SK-N-SH treated with all-trans-retinoic acid at 6 μM for 48 hours (cell line): ENCODE measurements around the gene LGMN.

Experiments used
- ATAC-seq: fragments of 200-7000 bp; cut with Tn5 transposase; 3 replicates; pipeline ENCODE4 v1.9.1; 2020; ENCODE audit warnings: mild to moderate bottlenecking, moderate library complexity
- ARNTL ChIP-seq: fragments of 450-650 bp; formaldehyde crosslinking; IDR thresholded peaks from 2 replicates; pipeline ENCODE4 v1.5.0; 2020; ENCODE audit warnings: low read depth, mild to moderate bottlenecking, moderate library complexity, borderline replicate concordance
- BACH2 ChIP-seq: fragments of 250-450 bp; sonication (Bioruptor Pico); IDR thresholded peaks from 2 replicates; pipeline ENCODE4 v1.9.0; 2021; ENCODE audit warnings: mild to moderate bottlenecking, borderline replicate concordance
- CSDC2 ChIP-seq: fragments of 250-450 bp; sonication (Bioruptor Pico); IDR thresholded peaks from 2 replicates; pipeline ENCODE4 v1.5.0; 2020; ENCODE audit warnings: mild to moderate bottlenecking, moderate library complexity
- CSRNP3 ChIP-seq: fragments of 250-450 bp; sonication (Bioruptor Pico); IDR thresholded peaks from 2 replicates; pipeline ENCODE4 v1.5.1; 2021; ENCODE audit warnings: mild to moderate bottlenecking, moderate library complexity
- ESRRG ChIP-seq: fragments of 250-450 bp; sonication (Bioruptor Pico); IDR thresholded peaks from 2 replicates; pipeline ENCODE4 v1.6.1; 2021; ENCODE audit warnings: mild to moderate bottlenecking
- GLIS3 ChIP-seq: fragments of 250-450 bp; sonication (Bioruptor Pico); IDR thresholded peaks from 2 replicates; pipeline ENCODE4 v1.5.0; 2020; ENCODE audit warnings: mild to moderate bottlenecking, moderate library complexity
- ISL1 ChIP-seq: fragments of 250-450 bp; sonication (Bioruptor Pico); IDR thresholded peaks from 2 replicates; pipeline ENCODE4 v2.1.2; 2022; ENCODE audit warnings: mild to moderate bottlenecking, moderate library complexity
- OSR1 ChIP-seq: fragments of 250-450 bp; sonication (Bioruptor Pico); IDR thresholded peaks from 2 replicates; pipeline ENCODE4 v1.8.0; 2022; ENCODE audit warnings: moderate library complexity, mild to moderate bottlenecking, inconsistent platforms
- PATZ1 ChIP-seq: fragments of 250-450 bp; sonication (Bioruptor Pico); IDR thresholded peaks from 2 replicates; pipeline ENCODE4 v1.8.0; 2020; ENCODE audit warnings: mild to moderate bottlenecking, moderate library complexity, borderline replicate concordance
- PPARA ChIP-seq: fragments of 250-450 bp; sonication (Bioruptor Pico); IDR thresholded peaks from 2 replicates; pipeline ENCODE4 v1.5.0; 2020; ENCODE audit warnings: mild to moderate bottlenecking, borderline replicate concordance
- RARB ChIP-seq: fragments of 250-450 bp; sonication (Bioruptor Pico); IDR thresholded peaks from 2 replicates; pipeline ENCODE4 v1.8.0; 2021; ENCODE audit warnings: mild to moderate bottlenecking, moderate library complexity
- SNAI2 ChIP-seq: fragments of 250-450 bp; sonication (Bioruptor Pico); IDR thresholded peaks from 2 replicates; pipeline ENCODE4 v1.5.0; 2020; ENCODE audit warnings: mild to moderate bottlenecking, moderate library complexity
- TCF4 ChIP-seq: fragments of 250-450 bp; sonication (Bioruptor Pico); IDR thresholded peaks from 2 replicates; pipeline ENCODE4 v1.8.0; 2021; ENCODE audit warnings: mild to moderate bottlenecking, moderate library complexity, borderline replicate concordance
- TOX ChIP-seq: fragments of 250-450 bp; sonication (Bioruptor Pico); IDR thresholded peaks from 2 replicates; pipeline ENCODE4 v1.8.0; 2021; ENCODE audit warnings: mild to moderate bottlenecking, moderate library complexity, borderline replicate concordance
- TSHZ2 ChIP-seq: fragments of 250-450 bp; sonication (Bioruptor Pico); IDR thresholded peaks from 2 replicates; pipeline ENCODE4 v1.5.0; 2020; ENCODE audit warnings: mild to moderate bottlenecking, moderate library complexity
- ZC3H10 ChIP-seq: fragments of 250-450 bp; sonication (Bioruptor Pico); IDR thresholded peaks from 2 replicates; pipeline ENCODE4 v1.5.1; 2021; ENCODE audit warnings: mild to moderate bottlenecking, moderate library complexity
- ZFP3 ChIP-seq: fragments of 250-450 bp; sonication (Bioruptor Pico); IDR thresholded peaks from 2 replicates; pipeline ENCODE4 v1.5.0; 2020; ENCODE audit warnings: mild to moderate bottlenecking, moderate library complexity
- ZFP30 ChIP-seq: fragments of 450-650 bp; formaldehyde crosslinking; IDR thresholded peaks from 2 replicates; pipeline ENCODE4 v1.5.0; 2022; ENCODE audit warnings: mild to moderate bottlenecking, moderate library complexity
- ZNF565 ChIP-seq: fragments of 450-650 bp; formaldehyde crosslinking; conservative IDR thresholded peaks from 2 replicates; pipeline ENCODE4 v1.5.0; 2020; ENCODE audit warnings: low read depth, mild to moderate bottlenecking, moderate library complexity
- ZNF70 ChIP-seq: fragments of 450-650 bp; formaldehyde crosslinking; IDR thresholded peaks from 2 replicates; pipeline ENCODE4 v1.5.0; 2020; ENCODE audit warnings: mild to moderate bottlenecking, moderate library complexity
- ZNF8 ChIP-seq: fragments of 450-650 bp; formaldehyde crosslinking; IDR thresholded peaks from 2 replicates; pipeline ENCODE4 v1.5.0; 2020; ENCODE audit warnings: mild to moderate bottlenecking, moderate library complexity
- TF ChIP-seq, protein P1 (sequence below): fragments of 250-450 bp; sonication (Bioruptor Pico); IDR thresholded peaks from 2 replicates; pipeline ENCODE4 v1.8.0; 2021; ENCODE audit warnings: low read depth, mild to moderate bottlenecking, moderate library complexity, borderline replicate concordance

The LGMN gene

GRCh38 chr14:92740440-92740839 lies 8.0 kb downstream of the LGMN start:
- ATAC-seq, result no peak
- no peak for TF ChIP-seq ESRRG (CRISPR knock-in tag)
- no peak for TF ChIP-seq TSHZ2 (CRISPR knock-in tag)
- no peak for TF ChIP-seq ZNF70 (CRISPR knock-in tag)
- TF ChIP-seq ZFP3 (CRISPR knock-in tag), result no peak
- TF ChIP-seq, protein P1, sequence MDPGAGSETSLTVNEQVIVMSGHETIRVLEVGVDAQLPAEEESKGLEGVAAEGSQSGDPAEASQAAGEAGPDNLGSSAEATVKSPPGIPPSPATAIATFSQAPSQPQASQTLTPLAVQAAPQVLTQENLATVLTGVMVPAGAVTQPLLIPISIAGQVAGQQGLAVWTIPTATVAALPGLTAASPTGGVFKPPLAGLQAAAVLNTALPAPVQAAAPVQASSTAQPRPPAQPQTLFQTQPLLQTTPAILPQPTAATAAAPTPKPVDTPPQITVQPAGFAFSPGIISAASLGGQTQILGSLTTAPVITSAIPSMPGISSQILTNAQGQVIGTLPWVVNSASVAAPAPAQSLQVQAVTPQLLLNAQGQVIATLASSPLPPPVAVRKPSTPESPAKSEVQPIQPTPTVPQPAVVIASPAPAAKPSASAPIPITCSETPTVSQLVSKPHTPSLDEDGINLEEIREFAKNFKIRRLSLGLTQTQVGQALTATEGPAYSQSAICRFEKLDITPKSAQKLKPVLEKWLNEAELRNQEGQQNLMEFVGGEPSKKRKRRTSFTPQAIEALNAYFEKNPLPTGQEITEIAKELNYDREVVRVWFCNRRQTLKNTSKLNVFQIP (CRISPR knock-in tag), result no peak
- TF ChIP-seq OSR1, result no peak
- no peak for TF ChIP-seq SNAI2 (CRISPR knock-in tag)
- TF ChIP-seq ZC3H10 (CRISPR knock-in tag), result no peak
- no peak for TF ChIP-seq ZNF8 (CRISPR knock-in tag)

- no peak for ATAC-seq
- TF ChIP-seq CSRNP3 (CRISPR knock-in tag) (no peak), PPARA (CRISPR knock-in tag) (no peak), TOX (CRISPR knock-in tag) (no peak), ZNF70 (CRISPR knock-in tag) (no peak), ZNF565 (no peak), RARB (no peak), ZC3H10 (CRISPR knock-in tag) (no peak), TCF4 (CRISPR knock-in tag) (no peak), GLIS3 (CRISPR knock-in tag) (no peak), SNAI2 (CRISPR knock-in tag) (no peak), ESRRG (CRISPR knock-in tag) (no peak), ARNTL (CRISPR knock-in tag) (no peak), ZFP3 (CRISPR knock-in tag) (no peak)
Measured at GRCh38 chr14:92737619-92738188, 10.7 kb downstream of the LGMN start.

DNA sequence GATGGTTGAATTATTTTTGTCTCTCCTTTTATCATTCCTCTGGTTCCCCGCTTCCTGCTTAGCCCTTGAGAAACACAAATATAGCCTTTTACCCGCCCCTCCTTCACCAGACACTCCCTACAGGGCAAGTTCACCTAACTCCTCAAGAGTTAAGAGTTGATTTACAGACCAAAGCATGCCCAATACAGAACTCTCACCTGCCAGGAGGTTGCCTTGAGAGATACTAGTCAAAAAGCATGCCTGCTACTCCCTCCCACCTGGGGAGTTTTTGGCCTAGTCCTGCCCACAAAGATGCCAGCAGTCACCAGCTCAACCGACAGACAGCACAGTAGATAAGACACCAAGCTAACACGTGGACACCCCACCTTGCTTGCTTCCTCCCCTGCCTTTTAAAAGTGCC lies 11.2 kb downstream of the LGMN start:
- no peak for TF ChIP-seq ISL1 (CRISPR knock-in tag)
- no peak for TF ChIP-seq ZNF70 (CRISPR knock-in tag)
- no peak for TF ChIP-seq CSDC2 (CRISPR knock-in tag)
- TF ChIP-seq TCF4 (CRISPR knock-in tag), result no peak
- TF ChIP-seq SNAI2 (CRISPR knock-in tag), result no peak
- ATAC-seq, result no peak

DNA sequence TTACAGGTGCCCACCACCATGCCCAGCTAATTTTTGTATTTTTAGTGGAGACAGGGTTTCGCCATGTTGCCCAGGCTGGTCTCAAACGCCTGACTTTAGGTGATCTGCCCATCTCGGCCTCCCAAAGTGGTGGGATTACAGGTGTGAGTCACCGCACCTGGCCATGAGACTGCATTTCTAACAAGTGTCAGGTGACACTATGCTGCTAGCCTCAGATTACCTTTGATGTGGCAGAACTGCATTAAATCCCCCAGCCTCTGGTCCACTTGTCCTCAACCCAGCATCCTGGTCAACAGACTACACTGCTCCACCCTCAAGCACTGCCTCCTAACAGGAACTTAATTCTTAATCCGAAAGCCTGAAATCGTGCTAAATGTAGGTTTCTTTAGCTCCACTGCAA lies 13.1 kb downstream of the LGMN start:
- ATAC-seq, result no peak
- no peak for TF ChIP-seq GLIS3 (CRISPR knock-in tag)
- no peak for TF ChIP-seq TCF4 (CRISPR knock-in tag)
- TF ChIP-seq ISL1 (CRISPR knock-in tag), result no peak
- no peak for TF ChIP-seq PPARA (CRISPR knock-in tag)
- TF ChIP-seq OSR1, result no peak
- TF ChIP-seq TSHZ2 (CRISPR knock-in tag), result no peak
- TF ChIP-seq ZFP30 (CRISPR knock-in tag), result no peak
- TF ChIP-seq PATZ1 (CRISPR knock-in tag), result no peak
- no peak for TF ChIP-seq SNAI2 (CRISPR knock-in tag)
- TF ChIP-seq BACH2, result no peak
- TF ChIP-seq TOX (CRISPR knock-in tag), result no peak
- TF ChIP-seq ESRRG (CRISPR knock-in tag), result no peak
- TF ChIP-seq, all 23 proteins: peak for 0
